ENCODE measurements around the gene SYNE4. TPM values are rescaled to one million over a fixed set of nuclear protein-coding genes. Genes with fewer than 3 reads are reported as not detected.

Gene SYNE4
- total RNA-seq, 1 experiment from 2014 or later, result 1.1 TPM

- H3K27ac ChIP-seq (ENCODE audit: low read length), result no peak overlapping the region
- in situ Hi-C loops (cut with HindIII; ENCODE audit: low pct_unique_long_range_greater_than_20kb, low sequenced_read_pairs) (no loop called here), intact Hi-C loops (cut with micrococcal nuclease; ENCODE audit: unreplicated experiment) (no loop called here)
- H3K4me3 ChIP-seq (ENCODE audit: low read depth in 2 of 2, low read length in 2 of 2), result no peak overlapping the region
- H3K27me3 ChIP-seq (ENCODE audit: control insufficient read depth, insufficient read depth, low read length), result no peaks in the 10 kb centered on the region
- POLR2A ChIA-PET, result no interaction called here
- H3K9me3 ChIP-seq (ENCODE audit: control insufficient read depth, insufficient read depth, low read depth, low read length), result no peaks in the 10 kb centered on the region
- CTCF ChIA-PET, result no interaction called here
- DNase-seq (ENCODE audit: low read depth, low spot score) (no peak), ATAC-seq (no peak)
- H3K36me3 ChIP-seq (ENCODE audit: control insufficient read depth, insufficient read depth, low read length), result no peaks in the 10 kb centered on the region
- H3K4me1 ChIP-seq (ENCODE audit: control insufficient read depth, insufficient read depth, low read length), result peaks cover 4% of the 10 kb centered on the region; the same call in 1 of the 2 replicates
- BruUV-seq (replicated peaks), result no TSS peak
- no peak for TF ChIP-seq CTCF (IDR thresholded peaks at IDR 0.05)
- no peak for TF ChIP-seq TCF7L2 (IDR thresholded peaks at IDR 0.05; ENCODE audit: low read depth, low read length)
- TF ChIP-seq REST (IDR thresholded peaks at IDR 0.05; ENCODE audit: insufficient read depth in 1 of 2, low read depth in 2 of 2, low read length in 1 of 2), result no peak
- no peak for TF ChIP-seq POLR2AphosphoS5 (IDR thresholded peaks at IDR 0.05; ENCODE audit: low read depth, low read length)
- TF ChIP-seq SIN3A (IDR thresholded peaks at IDR 0.05; ENCODE audit: borderline replicate concordance, insufficient read depth, low read depth, low read length), result no peak
Observed at GRCh38 chr19:36028313-36029041, 19.9 kb upstream of the SYNE4 start.

- intact Hi-C loops (cut with micrococcal nuclease; ENCODE audit: unreplicated experiment) (no loop called here), in situ Hi-C loops (cut with HindIII; ENCODE audit: low pct_unique_long_range_greater_than_20kb, low sequenced_read_pairs) (no loop called here)
- Histone ChIP-seq H3K27me3 (ENCODE audit: control insufficient read depth, insufficient read depth, low read length) (no peaks in the 10 kb centered on the region), H3K4me1 (ENCODE audit: control insufficient read depth, insufficient read depth, low read length) (peaks cover 4% of the 10 kb centered on the region; the same call in 1 of the 2 replicates), H3K36me3 (ENCODE audit: control insufficient read depth, insufficient read depth, low read length) (no peaks in the 10 kb centered on the region), H3K9me3 (ENCODE audit: control insufficient read depth, insufficient read depth, low read depth, low read length) (no peaks in the 10 kb centered on the region), H3K27ac (ENCODE audit: low read length) (no peak overlapping the region), H3K4me3 (ENCODE audit: low read depth in 2 of 2, low read length in 2 of 2) (no peak overlapping the region)
- no peak for DNase-seq (ENCODE audit: low read depth, low spot score)
- ATAC-seq, result no peak
- no TSS peak for BruUV-seq (replicated peaks)
- TF ChIP-seq TCF7L2 (IDR thresholded peaks at IDR 0.05; ENCODE audit: low read depth, low read length) (no peak), CTCF (IDR thresholded peaks at IDR 0.05) (no peak), POLR2AphosphoS5 (IDR thresholded peaks at IDR 0.05; ENCODE audit: low read depth, low read length) (no peak), SIN3A (IDR thresholded peaks at IDR 0.05; ENCODE audit: borderline replicate concordance, insufficient read depth, low read depth, low read length) (no peak), REST (IDR thresholded peaks at IDR 0.05; ENCODE audit: insufficient read depth in 1 of 2, low read depth in 2 of 2, low read length in 1 of 2) (no peak)
- ChIA-PET POLR2A (no interaction called here), CTCF (no interaction called here)
Observed at GRCh38 chr19:36027696-36028095, 19.1 kb upstream of the SYNE4 start.

Data from Panc1 (cell line).